ENCODE results near the gene DYNC1I1. TPM values are rescaled to one million over a fixed set of nuclear protein-coding genes. Genes with fewer than 3 reads are reported as not detected.

Gene DYNC1I1
- polyA plus RNA-seq, 1 of the 3 experiments (the other 2 are of a cell fraction), result 0.05 TPM

- no peak overlapping the region for H3K4me3 ChIP-seq (ENCODE audit: low read depth in 2 of 2, low read length in 1 of 2)
- H3K79me2 ChIP-seq (ENCODE audit: insufficient read depth), result no peaks in the 10 kb centered on the region
- no peak overlapping the region for H3K27ac ChIP-seq (ENCODE audit: low read depth in 2 of 2, low read length in 1 of 2)
- POLR2A ChIA-PET, result no interaction called here
- H3F3A ChIP-seq (replicated peaks; ENCODE audit: insufficient read depth), result no peaks in the 10 kb centered on the region
- no peak overlapping the region for H3K4me2 ChIP-seq
- CTCF ChIA-PET, result interaction anchor here (1.1 kb wide), 1 partner anchor 25 kb away, joined by 3 read pairs; no protein-coding TSS in a partner anchor
- H3K9ac ChIP-seq, result no peak overlapping the region
- H3K36me3 ChIP-seq (replicated peaks in 1 of 2; ENCODE audit: control insufficient read depth in 1 of 2, insufficient read depth in 2 of 2, low read length in 1 of 2), result no peaks in the 10 kb centered on the region
- no peak for TF ChIP-seq SIN3A (IDR thresholded peaks at IDR 0.05; ENCODE audit: borderline replicate concordance, low read depth, low read length)
- no peak for TF ChIP-seq CHD2 (IDR thresholded peaks at IDR 0.05; ENCODE audit: low read length, partially characterized antibody)
- TF ChIP-seq NRF1 (IDR thresholded peaks at IDR 0.05; ENCODE audit: low read depth, low read length), result no peak
- no peaks in the 10 kb centered on the region for H3K9me3 ChIP-seq
- H4K20me1 ChIP-seq (ENCODE audit: insufficient read depth), result no peaks in the 10 kb centered on the region
- H3K9me2 ChIP-seq, result no peaks in the 10 kb centered on the region
- 43% methylated on average over 4 of the region's 4 CpGs for WGBS (ENCODE audit: low lambda C conversion rate)
- no peaks in the 10 kb centered on the region for H3K4me1 ChIP-seq (ENCODE audit: control insufficient read depth in 1 of 2, insufficient read depth in 2 of 2, low read depth in 1 of 2, low read length in 1 of 2)
- H2AFZ ChIP-seq (ENCODE audit: low read depth), result no peak overlapping the region
- no peak for DNase-seq
- H3K27me3 ChIP-seq (ENCODE audit: insufficient read depth), result no peaks in the 10 kb centered on the region
Observed at GRCh38 chr7:96033009-96033598, 260.8 kb downstream of the DYNC1I1 start.

GRCh38 chr7:96034940-96035727 is 262.8 kb downstream of the DYNC1I1 start:
- Histone ChIP-seq H3K36me3 (replicated peaks in 1 of 2; ENCODE audit: control insufficient read depth in 1 of 2, insufficient read depth in 2 of 2, low read length in 1 of 2) (no peaks in the 10 kb centered on the region), H3K79me2 (ENCODE audit: insufficient read depth) (no peaks in the 10 kb centered on the region), H3F3A (replicated peaks; ENCODE audit: insufficient read depth) (no peaks in the 10 kb centered on the region), H3K9me3 (no peaks in the 10 kb centered on the region), H3K4me3 (ENCODE audit: low read depth in 2 of 2, low read length in 1 of 2) (no peak overlapping the region), H2AFZ (ENCODE audit: low read depth) (no peak overlapping the region), H3K4me1 (ENCODE audit: control insufficient read depth in 1 of 2, insufficient read depth in 2 of 2, low read depth in 1 of 2, low read length in 1 of 2) (no peaks in the 10 kb centered on the region), H3K9ac (no peak overlapping the region), H3K4me2 (no peak overlapping the region), H3K9me2 (no peaks in the 10 kb centered on the region), H3K27ac (ENCODE audit: low read depth in 2 of 2, low read length in 1 of 2) (no peak overlapping the region), H4K20me1 (ENCODE audit: insufficient read depth) (no peaks in the 10 kb centered on the region), H3K27me3 (ENCODE audit: insufficient read depth) (peaks cover 6% of the 10 kb centered on the region; the same call in 1 of the 2 replicates)
- WGBS (ENCODE audit: low lambda C conversion rate), result 60% methylated on average over 11 of the region's 11 CpGs
- CTCF ChIA-PET, result interaction anchor here (1.0 to 1.5 kb wide), 2 partner anchors 23 to 119 kb away, joined by 3 read pairs; no protein-coding TSS in a partner anchor
- DNase-seq, result no peak
- POLR2A ChIA-PET, result no interaction called here
- TF ChIP-seq MXI1 (IDR thresholded peaks at IDR 0.05; ENCODE audit: low read depth, low read length) (no peak), ELF1 (IDR thresholded peaks at IDR 0.05) (no peak), REST (IDR thresholded peaks at IDR 0.05; ENCODE audit: low read depth, low read length) (no peak), CHD2 (IDR thresholded peaks at IDR 0.05; ENCODE audit: low read length, partially characterized antibody) (no peak), PBX3 (IDR thresholded peaks at IDR 0.05) (no peak), RXRA (IDR thresholded peaks at IDR 0.05; ENCODE audit: borderline replicate concordance, low read depth) (no peak), MEF2A (IDR thresholded peaks at IDR 0.05; ENCODE audit: borderline replicate concordance, low read depth) (no peak), MAX (IDR thresholded peaks at IDR 0.05; ENCODE audit: low read depth) (no peak), POLR2AphosphoS5 (IDR thresholded peaks at IDR 0.05; ENCODE audit: low read depth, low read length) (no peak), CTCF (IDR thresholded peaks at IDR 0.05) (no peak), IRF3 (IDR thresholded peaks at IDR 0.05; ENCODE audit: low read depth, low read length) (no peak), JUND (IDR thresholded peaks at IDR 0.05) (no peak), USF1 (IDR thresholded peaks at IDR 0.05; ENCODE audit: borderline replicate concordance, low read depth) (no peak), NFIC (IDR thresholded peaks at IDR 0.05; ENCODE audit: borderline replicate concordance) (no peak), FOXJ3 (CRISPR knock-in tag; IDR thresholded peaks at IDR 0.05) (no peak), FOXM1 (IDR thresholded peaks at IDR 0.05; ENCODE audit: low read depth) (no peak)
